Liver (tissue), 9 donors: ENCODE measurements around the gene HSPA12B. TPM values are rescaled to one million over a fixed set of nuclear protein-coding genes. Genes with fewer than 3 reads are reported as not detected.

Experiments
- DNase-seq: peaks from one replicate; pipeline ENCODE4 v3.0.0-alpha.2; 2017; ENCODE audit warnings: low spot score
- H3K27ac ChIP-seq, 2 donors: one replicate each; pipeline ENCODE4 v1.7.0; 2013; ENCODE audit warnings: inconsistent platforms in 2 of 2, low read length in 2 of 2, control low read depth in 1 of 2, low read depth in 1 of 2, mild to moderate bottlenecking in 1 of 2
- H3K27me3 ChIP-seq, 4 donors: one replicate each; pipeline versions ENCODE4 v1.6.1 to v1.7.0; 2013; ENCODE audit warnings: low read length in 3 of 4, inconsistent platforms in 1 of 4, mild to moderate bottlenecking in 1 of 4, moderate library complexity in 1 of 4; ENCODE audit not compliant: control insufficient read depth in 4 of 4, insufficient read depth in 4 of 4
- H3K36me3 ChIP-seq, 4 donors: one replicate each; pipeline versions ENCODE4 v1.6.1 to v1.7.0; 2013; ENCODE audit warnings: low read length in 3 of 4, mild to moderate bottlenecking in 3 of 4, low read depth in 1 of 4, moderate library complexity in 1 of 4; ENCODE audit not compliant: control insufficient read depth in 4 of 4, insufficient read depth in 3 of 4
- H3K4me1 ChIP-seq, 4 donors: one replicate each; pipeline versions ENCODE4 v1.6.1 to v1.7.0; 2013; ENCODE audit warnings: low read length in 3 of 4, mild to moderate bottlenecking in 3 of 4, moderate library complexity in 1 of 4; ENCODE audit not compliant: control insufficient read depth in 4 of 4, insufficient read depth in 4 of 4
- H3K4me3 ChIP-seq, 3 donors: one replicate each; pipeline versions ENCODE4 v1.6.1 to v1.7.0; 2013; ENCODE audit warnings: low read length in 3 of 3, control low read depth in 1 of 3, low read depth in 1 of 3, mild to moderate bottlenecking in 1 of 3
- H3K9ac ChIP-seq, 2 donors: one replicate each; pipeline ENCODE4 v1.7.0; 2013; ENCODE audit warnings: low read length in 2 of 2, mild to moderate bottlenecking in 2 of 2, moderate library complexity in 2 of 2, control low read depth in 1 of 2, low read depth in 1 of 2
- H3K9me3 ChIP-seq, 4 donors: one replicate each; pipeline versions ENCODE4 v1.6.1 to v1.7.0; 2013; ENCODE audit warnings: low read length in 3 of 4; ENCODE audit not compliant: control insufficient read depth in 4 of 4
- ATF3 ChIP-seq: IDR thresholded peaks from 2 replicates; pipeline ENCODE4 v1.6.1; 2016; ENCODE audit warnings: antibody characterized with exemption
- CTCF ChIP-seq: fragments of 150-350 bp; IDR thresholded peaks from 2 replicates; pipeline ENCODE4 v1.5.1; 2017; ENCODE audit warnings: improper control_type of control experiment, low read depth, low read length; ENCODE audit not compliant: missing input control
- EGR1 ChIP-seq, 2 donors: IDR thresholded peaks; 2 replicates each; pipeline ENCODE4 v1.6.1; 2016 to 2018; ENCODE audit warnings: antibody characterized with exemption in 2 of 2, low read depth in 2 of 2
- FOXA1 ChIP-seq: IDR thresholded peaks from 2 replicates; pipeline ENCODE4 v1.6.1; 2016; ENCODE audit warnings: antibody characterized with exemption
- FOXA2 ChIP-seq: IDR thresholded peaks from 2 replicates; pipeline ENCODE4 v1.6.1; 2016; ENCODE audit warnings: antibody characterized with exemption
- GABPA ChIP-seq, 2 donors: IDR thresholded peaks in 1 of 2; conservative IDR thresholded peaks in 1 of 2; 2 replicates each; pipeline ENCODE4 v1.6.1; 2016; ENCODE audit warnings: antibody characterized with exemption in 2 of 2, mild to moderate bottlenecking in 1 of 2, moderate library complexity in 1 of 2
- HNF4A ChIP-seq, 2 donors: conservative IDR thresholded peaks; 2 replicates each; pipeline ENCODE4 v1.6.1; 2016; ENCODE audit warnings: antibody characterized with exemption in 2 of 2, mild to moderate bottlenecking in 2 of 2
- HNF4G ChIP-seq: IDR thresholded peaks from 2 replicates; pipeline ENCODE4 v1.6.1; 2016; ENCODE audit warnings: antibody characterized with exemption
- JUND ChIP-seq, 2 donors: IDR thresholded peaks; 2 replicates each; pipeline ENCODE4 v1.6.1; 2016; ENCODE audit warnings: antibody characterized with exemption in 2 of 2
- MAX ChIP-seq: IDR thresholded peaks from 2 replicates; pipeline ENCODE4 v1.6.1; 2016; ENCODE audit warnings: antibody characterized with exemption
- NR2F2 ChIP-seq: IDR thresholded peaks from 2 replicates; pipeline ENCODE4 v1.6.1; 2016; ENCODE audit warnings: antibody characterized with exemption
- RAD21 ChIP-seq, 2 donors: IDR thresholded peaks; 2 replicates each; pipeline ENCODE4 v1.6.1; 2016; ENCODE audit warnings: antibody characterized with exemption in 2 of 2, mild to moderate bottlenecking in 2 of 2
- REST ChIP-seq: IDR thresholded peaks from 2 replicates; pipeline ENCODE4 v1.6.1; 2016; ENCODE audit warnings: antibody characterized with exemption, mild to moderate bottlenecking
- RXRA ChIP-seq, 2 donors: IDR thresholded peaks; 2 replicates each; pipeline ENCODE4 v1.6.1; 2017 to 2018; ENCODE audit warnings: antibody characterized with exemption in 2 of 2, mild to moderate bottlenecking in 1 of 2
- SP1 ChIP-seq: IDR thresholded peaks from 2 replicates; pipeline ENCODE4 v1.6.1; 2018; ENCODE audit warnings: antibody characterized with exemption, mild to moderate bottlenecking
- TAF1 ChIP-seq: conservative IDR thresholded peaks from 2 replicates; pipeline ENCODE4 v1.6.1; 2016; ENCODE audit warnings: antibody characterized with exemption, mild to moderate bottlenecking
- YY1 ChIP-seq: IDR thresholded peaks from 2 replicates; pipeline ENCODE4 v1.6.1; 2016; ENCODE audit warnings: antibody characterized with exemption, mild to moderate bottlenecking
- ZBTB33 ChIP-seq: IDR thresholded peaks from 2 replicates; pipeline ENCODE4 v1.6.1; 2016; ENCODE audit warnings: antibody characterized with exemption
- WGBS: extraction: QIAGEN DNeasy Blood & Tissue Kit; methylation state at CpG from one replicate; pipeline ENCODE4 v1.1.7; 2013; 5-methylcytosine and 5-hydroxymethylcytosine counted together
- polyA plus RNA-seq, 2 donors: library from polyadenylated mRNA; stranded (reverse) in 1 of 2; unstranded in 1 of 2; fragments of 200-250 nt in 1 of 2; fragments of >200 nt in 1 of 2; fragmentation: Nextera tagmentation in 1 of 2; extraction: Ambion mirVana in 1 of 2; gene quantifications; one replicate each; pipeline versions ENCODE4 v1.2.1 to v1.2.3, GENCODE V29; 2013 to 2015
- total RNA-seq, 2 donors: library from RNA; depleted of rRNA; stranded (reverse); fragments of >200 nt; gene quantifications; one replicate each; pipeline ENCODE4 v1.2.3, GENCODE V29; 2014
- donor health status: healthy.
- donor health status: healthy.
- donor health status: healthy.
- donor health status: healthy.
- donor health status: healthy.

The HSPA12B gene
- total and polyA plus RNA-seq, 4 donors, result 0.72 to 1.8 (median 0.87) TPM

GRCh38 chr20:3743251-3743650, 10.8 kb downstream of the HSPA12B start:
- WGBS, result 90% methylated on average over 2 of the region's 2 CpGs
- no peaks in the 10 kb centered on the region for H3K27me3 ChIP-seq
- no peaks in the 10 kb centered on the region for H3K36me3 ChIP-seq
- TF ChIP-seq ZBTB33 (no peak), REST (no peak), CTCF (no peak), JUND (IDR thresholded peaks at IDR 0.05) (no peak), RXRA (IDR thresholded peaks at IDR 0.05) (no peak), TAF1 (no peak), YY1 (no peak), HNF4G (no peak), MAX (no peak), FOXA2 (no peak), GABPA (IDR thresholded peaks at IDR 0.05 in 1 of 2, conservative IDR thresholded peaks at IDR 0.05 in 1 of 2) (no peak), ATF3 (no peak), FOXA1 (no peak), RAD21 (IDR thresholded peaks at IDR 0.05) (no peak), NR2F2 (no peak), HNF4A (conservative IDR thresholded peaks at IDR 0.05) (no peak), EGR1 (IDR thresholded peaks at IDR 0.05; ENCODE audit: low read depth in 2 of 2) (no peak), SP1 (no peak)
- H3K9ac ChIP-seq, result no peak overlapping the region
- peaks cover 5 to 12% (median 7%) of the 10 kb centered on the region in 4 donors for H3K4me1 ChIP-seq
- no peak overlapping the region for H3K27ac ChIP-seq
- no peak overlapping the region for H3K4me3 ChIP-seq
- no peak for DNase-seq
- H3K9me3 ChIP-seq, result no peaks in the 10 kb centered on the region
